ENCODE results near the gene SATB1. TPM values are rescaled to one million over a fixed set of nuclear protein-coding genes. Genes with fewer than 3 reads are reported as not detected.

Gene SATB1
- total and polyA plus RNA-seq, 2 of the 4 experiments (the other 2 are of a cell fraction): 7.5 to 10.7 TPM

GRCh38 chr3:18337231-18337630 lies 87.9 kb downstream of the SATB1 start:
- H3K4me1 ChIP-seq (ENCODE audit: control insufficient read depth, insufficient read depth, low read length): no peaks in the 10 kb centered on the region
- no peak overlapping the region for H3K23ac ChIP-seq (ENCODE audit: low read depth, low read length)
- no peak overlapping the region for H3K4me3 ChIP-seq (ENCODE audit: insufficient read depth, low read depth, low read length)
- TF ChIP-seq CEBPB (IDR thresholded peaks at IDR 0.05; ENCODE audit: low read depth, low read length) (no peak), CTCF (conservative IDR thresholded peaks at IDR 0.05; ENCODE audit: low read depth, low read length) (no peak), SMC3 (IDR thresholded peaks at IDR 0.05; ENCODE audit: low read depth, low read length) (no peak), ELK1 (IDR thresholded peaks at IDR 0.05; ENCODE audit: borderline replicate concordance, low read depth, low read length) (no peak), MAFK (IDR thresholded peaks at IDR 0.05; ENCODE audit: low read depth, low read length) (no peak), FOS (IDR thresholded peaks at IDR 0.05; ENCODE audit: low read depth, low read length) (no peak), RFX5 (IDR thresholded peaks at IDR 0.05; ENCODE audit: low read depth, low read length) (no peak), CHD1 (IDR thresholded peaks at IDR 0.05; ENCODE audit: low read depth, low read length) (no peak), POLR2A (IDR thresholded peaks at IDR 0.05; ENCODE audit: low read depth, low read length) (no peak), USF2 (IDR thresholded peaks at IDR 0.05; ENCODE audit: low read depth, low read length) (no peak)
- H2AFZ ChIP-seq (replicated peaks; ENCODE audit: low read length, poor library complexity): no peak overlapping the region
- ChIA-PET POLR2A (ENCODE audit: unreplicated experiment) (interaction anchor here (0.6 kb wide), 1 partner anchor 48 kb away, joined by 3 read pairs; no protein-coding TSS in a partner anchor), CTCF (no interaction called here)
- H2BK15ac ChIP-seq (ENCODE audit: low read depth, low read length): no peak overlapping the region
- in situ Hi-C loops (cut with MboI; ENCODE audit: low sequenced_read_pairs) (no loop called here), intact Hi-C loops (cut with micrococcal nuclease) (no loop called here), dilution Hi-C loops (cut with HindIII; ENCODE audit: low sequenced_read_pairs, unreplicated experiment) (no loop called here)
- no peaks in the 10 kb centered on the region for H3K36me3 ChIP-seq (ENCODE audit: control insufficient read depth, insufficient read depth, low read length)
- H3K14ac ChIP-seq (replicated peaks; ENCODE audit: low read depth, low read length): no peak overlapping the region
- H3K9me3 ChIP-seq (ENCODE audit: control insufficient read depth, insufficient read depth, low read length): no peaks in the 10 kb centered on the region
- no peak for DNase-seq
- H3K27ac ChIP-seq (ENCODE audit: insufficient read depth, low read length): no peak overlapping the region
- H3K4me2 ChIP-seq (ENCODE audit: low read depth, low read length): no peak overlapping the region
- no CpG with 5 or more reads among the region's 1 CpG for WGBS, 2 experiments (ENCODE audit: extremely low coverage in 2 of 2, insufficient read length in 1 of 2)
- H2AK9ac ChIP-seq (replicated peaks; ENCODE audit: low read depth, low read length, poor library complexity): no peak overlapping the region
- H4K8ac ChIP-seq (ENCODE audit: low read depth in 2 of 2, low read length in 2 of 2): no peak overlapping the region
- no peak overlapping the region for H3K9ac ChIP-seq (ENCODE audit: low read depth, low read length)
- no peaks in the 10 kb centered on the region for H3K9me1 ChIP-seq (ENCODE audit: insufficient read depth, low read length)
- no peak overlapping the region for H2BK5ac ChIP-seq (ENCODE audit: low read depth, low read length, poor library complexity, severe bottlenecking)
- H3K27me3 ChIP-seq (ENCODE audit: control insufficient read depth, insufficient read depth, low read length): no peaks in the 10 kb centered on the region
- H4K5ac ChIP-seq (ENCODE audit: low read depth, low read length): no peak overlapping the region
- no peak overlapping the region for H2BK120ac ChIP-seq (ENCODE audit: low read depth, low read length)
- ATAC-seq (ENCODE audit: low read depth): no peak
- H3K79me1 ChIP-seq (ENCODE audit: low read depth in 1 of 2, low read length in 2 of 2): no peaks in the 10 kb centered on the region
- no peak overlapping the region for H2BK20ac ChIP-seq (ENCODE audit: low read depth, low read length)
- no peak overlapping the region for H2AK5ac ChIP-seq (ENCODE audit: low read depth, low read length)
- no peak overlapping the region for H3K18ac ChIP-seq (ENCODE audit: low read depth, low read length)
- no TSS peak for BruUV-seq (replicated peaks)
- no peaks in the 10 kb centered on the region for H4K20me1 ChIP-seq (ENCODE audit: insufficient read depth, low read length)
- no peak overlapping the region for H3K4ac ChIP-seq (ENCODE audit: low read depth, low read length)
- no peak overlapping the region for H4K91ac ChIP-seq (ENCODE audit: insufficient read depth, low read depth, low read length)
- no peak overlapping the region for H3K56ac ChIP-seq (ENCODE audit: extremely low read depth, insufficient read depth, low read length)

Measured in IMR-90 (cell line).